Mucosa of descending colon (tissue), 3 donors: Measurements from ENCODE around the gene SNX30. TPM values are rescaled to one million over a fixed set of nuclear protein-coding genes. Genes with fewer than 3 reads are reported as not detected.

ENCODE experiments used
- ATAC-seq: fragments of 200-7000 bp; cut with Tn5 transposase; one replicate; pipeline ENCODE4 v1.9.1; 2020; ENCODE audit warnings: mild to moderate bottlenecking, moderate library complexity
- DNase-seq, 3 donors: peaks; one replicate each; pipeline ENCODE4 v3.0.0-alpha.2; 2020
- H3K36me3 ChIP-seq: fragments of 200-600 bp; one replicate; pipeline ENCODE4 v1.8.0; 2021; ENCODE audit warnings: low read depth, mild to moderate bottlenecking
- H3K4me1 ChIP-seq: fragments of 200-600 bp; one replicate; pipeline ENCODE4 v1.8.0; 2021; ENCODE audit warnings: low read depth, mild to moderate bottlenecking
- H3K4me3 ChIP-seq: fragments of 200-600 bp; one replicate; pipeline ENCODE4 v1.8.0; 2021; ENCODE audit warnings: mild to moderate bottlenecking
- H3K9me3 ChIP-seq: fragments of 200-600 bp; one replicate; pipeline ENCODE4 v1.8.0; 2021; ENCODE audit warnings: mild to moderate bottlenecking
- CTCF ChIP-seq: fragments of 200-600 bp; IDR thresholded peaks from one replicate; pipeline ENCODE4 v1.8.0; 2022; ENCODE audit warnings: antibody characterized with exemption, mild to moderate bottlenecking
- intact Hi-C, 2 donors: fragments of 100-400 bp; cut with DNase I in 1 of 2; cut with micrococcal nuclease in 1 of 2; formaldehyde crosslinking; loops; one replicate each; pipeline versions ENCODE4 v1.11.0 to v1.11.1; 2022; cut with DNase I, micrococcal nuclease
- total RNA-seq, 3 donors: library from RNA; stranded (reverse); fragmentation: NEBNext Ultra II Directional in 2 of 3; extraction: Animal tissue kit (Norgen Biotek cat#: 25700) in 2 of 3; gene quantifications; one replicate each; pipeline versions ENCODE4 v1.2.1 to v1.2.4, GENCODE V29; 2021 to 2023
- donor health status: DM: no; HTN: no; CAD: no; lungs with moderate emphysema.
- donor health status: DM: no; HTN: no; CAD: no.
- donor health status: DM: no; HTN: yes; CAD: no.

SNX30 gene
- total RNA-seq, 3 donors from 2014 or later = 19.0 to 38.6 (median 34.8) TPM

- H3K36me3 ChIP-seq = no peaks in the 10 kb centered on the region
- H3K4me1 ChIP-seq = peaks cover 9% of the 10 kb centered on the region
- intact Hi-C loops = no loop called here
- DNase-seq = no peak
- no peak overlapping the region for H3K4me3 ChIP-seq
- H3K9me3 ChIP-seq = no peaks in the 10 kb centered on the region
- ATAC-seq = peak; percentile 19
- no peak for TF ChIP-seq CTCF
Measured at GRCh38 chr9:112771359-112772214, 21.0 kb downstream of the SNX30 start.

GRCh38 chr9:112772215-112772509 lies 21.6 kb downstream of the SNX30 start:
- no peak for ATAC-seq
- Histone ChIP-seq H3K4me3 (no peak overlapping the region), H3K4me1 (peaks cover 9% of the 10 kb centered on the region), H3K36me3 (no peaks in the 10 kb centered on the region), H3K9me3 (no peaks in the 10 kb centered on the region)
- TF ChIP-seq CTCF = no peak
- intact Hi-C loops = no loop called here
- no peak for DNase-seq

- Histone ChIP-seq H3K4me3 (no peak overlapping the region), H3K9me3 (no peaks in the 10 kb centered on the region), H3K36me3 (no peaks in the 10 kb centered on the region), H3K4me1 (peaks cover 9% of the 10 kb centered on the region)
- ATAC-seq = no peak
- intact Hi-C loops = no loop called here
- DNase-seq = no peak
- TF ChIP-seq CTCF = no peak
Measured at GRCh38 chr9:112772551-112772950, 22.0 kb downstream of the SNX30 start.

GRCh38 chr9:112774006-112774996 lies 23.7 kb downstream of the SNX30 start:
- Histone ChIP-seq H3K4me1 (peaks cover 9% of the 10 kb centered on the region), H3K4me3 (no peak overlapping the region), H3K36me3 (no peaks in the 10 kb centered on the region), H3K9me3 (no peaks in the 10 kb centered on the region)
- intact Hi-C loops = no loop called here
- TF ChIP-seq CTCF = no peak
- ATAC-seq (no peak), DNase-seq (no peak)

GRCh38 chr9:112777914-112778313 lies 27.4 kb downstream of the SNX30 start:
- ATAC-seq = no peak
- intact Hi-C loops = no loop called here
- TF ChIP-seq CTCF = no peak

More at GRCh38 chr9:112777914-112778313, 27.4 kb downstream of the SNX30 start:
- DNase-seq = no peak
- no peaks in the 10 kb centered on the region for H3K9me3 ChIP-seq
- no peaks in the 10 kb centered on the region for H3K36me3 ChIP-seq
- H3K4me1 ChIP-seq = peaks cover 21% of the 10 kb centered on the region
- no peak overlapping the region for H3K4me3 ChIP-seq
